ENCODE measurements around the gene CBLN1. TPM values are rescaled to one million over a fixed set of nuclear protein-coding genes. Genes with fewer than 3 reads are reported as not detected.

Gene CBLN1
- total RNA-seq, 1 experiment from 2014 or later: 5.6 TPM

GRCh38 chr16:49275870-49276269 is 5.8 kb downstream of the CBLN1 start:
- no peak overlapping the region for H3K27ac Mint-ChIP-seq
- H3K4me3 Mint-ChIP-seq: peak overlapping the region; percentile 64
- H3K27me3 Mint-ChIP-seq (ENCODE audit: low read depth): peaks cover 95% of the 10 kb centered on the region
- H3K4me1 Mint-ChIP-seq: peaks cover 66% of the 10 kb centered on the region
- H3K36me3 Mint-ChIP-seq: no peaks in the 10 kb centered on the region
- ChIA-PET CTCF (interaction anchor here (3.3 kb wide), 1 partner anchor 74 kb away, joined by 22 read pairs; no protein-coding TSS in a partner anchor), POLR2A (no interaction called here)
- DNase-seq (ENCODE audit: low spot score): no peak
- peaks cover 4% of the 10 kb centered on the region for H3K9me3 Mint-ChIP-seq
- TF ChIP-seq MYBL2 (CRISPR knock-in tag; IDR thresholded peaks at IDR 0.05) (no peak), MAX (CRISPR knock-in tag; IDR thresholded peaks at IDR 0.05) (no peak), ESRRA (CRISPR knock-in tag; IDR thresholded peaks at IDR 0.05; ENCODE audit: borderline replicate concordance) (no peak), E2F1 (CRISPR knock-in tag; IDR thresholded peaks at IDR 0.05) (no peak), ZNF396 (CRISPR knock-in tag; IDR thresholded peaks at IDR 0.05; ENCODE audit: borderline replicate concordance) (no peak), JAZF1 (CRISPR knock-in tag; IDR thresholded peaks at IDR 0.05) (no peak), ZBTB21 (CRISPR knock-in tag; IDR thresholded peaks at IDR 0.05; ENCODE audit: borderline replicate concordance) (no peak), ZBTB43 (CRISPR knock-in tag; IDR thresholded peaks at IDR 0.05) (no peak), FOXJ3 (CRISPR knock-in tag; IDR thresholded peaks at IDR 0.05; ENCODE audit: borderline replicate concordance) (no peak), CREM (CRISPR knock-in tag; IDR thresholded peaks at IDR 0.05) (no peak), ATF2 (CRISPR knock-in tag; IDR thresholded peaks at IDR 0.05; ENCODE audit: borderline replicate concordance, low read depth) (no peak), ZNF121 (CRISPR knock-in tag; IDR thresholded peaks at IDR 0.05) (no peak), PREB (CRISPR knock-in tag; IDR thresholded peaks at IDR 0.05; ENCODE audit: borderline replicate concordance) (no peak)
- ATAC-seq: no peak

- TF ChIP-seq MAX (CRISPR knock-in tag; IDR thresholded peaks at IDR 0.05): 0 out of 2 replicates have a peak, but pooled peaks have one; percentile 40
- TF ChIP-seq E2F4 (CRISPR knock-in tag; IDR thresholded peaks at IDR 0.05; ENCODE audit: borderline replicate concordance, low read depth): no peak
- 0 out of 2 replicates have a peak, but pooled peaks have one; percentile 29 for TF ChIP-seq ZNF423 (CRISPR knock-in tag; IDR thresholded peaks at IDR 0.05)
- Mint-ChIP-seq H3K4me1 (peaks cover 61% of the 10 kb centered on the region), H3K4me3 (peak overlapping the region; percentile 64), H3K27me3 (ENCODE audit: low read depth) (peaks cover 88% of the 10 kb centered on the region), H3K9me3 (peaks cover 4% of the 10 kb centered on the region), H3K27ac (no peak overlapping the region), H3K36me3 (no peaks in the 10 kb centered on the region)
- peak; percentile 45 for DNase-seq (ENCODE audit: low spot score)
- ChIA-PET POLR2A (no interaction called here), CTCF (no interaction called here)
- ATAC-seq: peak; percentile 28
Measured at GRCh38 chr16:49275050-49275730, 6.4 kb downstream of the CBLN1 start.

Data from WTC11 (cell line).